GM21619 (cell line): Measurements from ENCODE around the gene ADAMTSL4.
"Not testable (repeated sequence)": the region's sequence is repeated elsewhere in the genome, so short reads cannot be mapped to it uniquely, and the experiment has no call there.

Experiments
- ATAC-seq: cut with Tn5 transposase; IDR thresholded peaks from one replicate; pipeline ENCODE4 v1.9.1; 2021; ENCODE audit not compliant: unreplicated experiment

Gene ADAMTSL4

DNA sequence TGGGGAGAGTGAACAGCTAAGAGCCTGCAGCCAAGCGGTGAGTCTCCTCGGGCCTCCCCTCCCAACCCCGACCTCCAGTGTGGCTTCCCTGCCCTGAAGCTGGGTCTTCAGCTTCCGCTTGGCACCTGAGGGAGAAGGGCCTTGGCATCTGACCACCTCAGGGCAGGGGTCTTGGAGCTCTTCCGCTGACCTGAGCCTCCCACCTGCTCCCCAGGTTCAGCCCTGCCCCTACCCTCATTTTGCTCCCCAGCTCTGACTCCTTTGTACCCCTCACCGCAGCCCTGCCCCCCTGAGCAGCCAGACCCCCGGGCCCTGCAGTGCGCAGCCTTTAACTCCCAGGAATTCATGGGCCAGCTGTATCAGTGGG is 4.9 kb downstream of the ADAMTSL4 start:
- no peak for ATAC-seq

DNA sequence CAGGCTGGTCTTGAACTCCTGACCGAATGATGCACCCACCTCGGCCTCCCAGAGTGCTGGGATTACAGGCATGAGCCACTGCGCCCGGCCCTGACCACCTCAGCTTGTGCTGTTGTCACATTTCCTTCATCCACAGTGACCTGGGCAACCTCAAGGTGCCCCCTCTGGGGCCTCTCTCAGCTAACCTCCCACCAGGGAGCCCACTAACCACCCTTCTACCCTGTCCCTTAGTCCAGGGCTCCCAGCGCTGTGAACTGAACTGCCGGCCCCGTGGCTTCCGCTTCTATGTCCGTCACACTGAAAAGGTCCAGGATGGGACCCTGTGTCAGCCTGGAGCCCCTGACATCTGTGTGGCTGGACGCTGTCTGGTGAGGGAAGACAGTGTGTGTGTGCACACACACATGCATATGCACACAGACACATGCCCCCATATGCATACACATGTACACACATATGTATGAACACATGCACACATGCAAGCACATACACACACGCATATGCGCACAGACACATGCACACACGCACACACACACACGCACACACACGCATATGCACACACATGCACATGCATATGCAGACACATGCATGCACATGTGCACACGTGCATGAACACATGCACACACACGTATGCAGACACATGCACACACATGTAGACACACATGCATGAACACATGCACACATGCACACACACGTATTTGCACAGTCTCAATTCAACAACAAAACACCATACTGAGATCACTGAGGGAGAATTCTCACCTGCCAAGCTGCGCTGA is 6.2 kb downstream of the ADAMTSL4 start:
- no peak for ATAC-seq

- ATAC-seq = no peak
Measured at GRCh38 chr1:150555971-150556865, 7.0 kb downstream of the ADAMTSL4 start.

- ATAC-seq = no peak
Measured at GRCh38 chr1:150557065-150557600, 7.9 kb downstream of the ADAMTSL4 start.

DNA sequence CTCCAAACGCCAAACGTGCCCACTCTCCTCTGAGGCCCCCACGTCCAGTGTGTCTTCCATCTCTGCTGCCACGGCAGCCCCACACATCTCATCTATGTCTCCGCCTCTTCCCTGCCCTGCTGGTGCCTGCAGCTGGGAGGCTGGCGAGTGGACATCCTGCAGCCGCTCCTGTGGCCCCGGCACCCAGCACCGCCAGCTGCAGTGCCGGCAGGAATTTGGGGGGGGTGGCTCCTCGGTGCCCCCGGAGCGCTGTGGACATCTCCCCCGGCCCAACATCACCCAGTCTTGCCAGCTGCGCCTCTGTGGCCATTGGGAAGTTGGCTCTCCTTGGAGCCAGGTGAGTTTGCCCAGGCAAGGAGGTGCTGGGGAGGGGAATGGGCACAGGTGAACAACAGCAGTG is 8.6 kb downstream of the ADAMTSL4 start:
- ATAC-seq = no peak

DNA sequence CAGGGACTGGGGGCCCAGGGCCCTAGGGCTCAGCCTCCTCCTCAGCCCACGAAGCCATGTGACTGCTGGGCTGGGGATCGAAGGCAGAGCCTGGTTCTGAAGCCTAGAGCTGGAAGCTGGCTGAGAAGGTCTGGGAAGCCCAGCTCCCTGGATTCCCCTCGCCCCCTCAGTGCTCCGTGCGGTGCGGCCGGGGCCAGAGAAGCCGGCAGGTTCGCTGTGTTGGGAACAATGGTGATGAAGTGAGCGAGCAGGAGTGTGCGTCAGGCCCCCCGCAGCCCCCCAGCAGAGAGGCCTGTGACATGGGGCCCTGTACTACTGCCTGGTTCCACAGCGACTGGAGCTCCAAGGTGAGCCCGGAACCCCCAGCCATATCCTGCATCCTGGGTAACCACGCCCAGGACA is 9.1 kb downstream of the ADAMTSL4 start:
- no peak for ATAC-seq

DNA sequence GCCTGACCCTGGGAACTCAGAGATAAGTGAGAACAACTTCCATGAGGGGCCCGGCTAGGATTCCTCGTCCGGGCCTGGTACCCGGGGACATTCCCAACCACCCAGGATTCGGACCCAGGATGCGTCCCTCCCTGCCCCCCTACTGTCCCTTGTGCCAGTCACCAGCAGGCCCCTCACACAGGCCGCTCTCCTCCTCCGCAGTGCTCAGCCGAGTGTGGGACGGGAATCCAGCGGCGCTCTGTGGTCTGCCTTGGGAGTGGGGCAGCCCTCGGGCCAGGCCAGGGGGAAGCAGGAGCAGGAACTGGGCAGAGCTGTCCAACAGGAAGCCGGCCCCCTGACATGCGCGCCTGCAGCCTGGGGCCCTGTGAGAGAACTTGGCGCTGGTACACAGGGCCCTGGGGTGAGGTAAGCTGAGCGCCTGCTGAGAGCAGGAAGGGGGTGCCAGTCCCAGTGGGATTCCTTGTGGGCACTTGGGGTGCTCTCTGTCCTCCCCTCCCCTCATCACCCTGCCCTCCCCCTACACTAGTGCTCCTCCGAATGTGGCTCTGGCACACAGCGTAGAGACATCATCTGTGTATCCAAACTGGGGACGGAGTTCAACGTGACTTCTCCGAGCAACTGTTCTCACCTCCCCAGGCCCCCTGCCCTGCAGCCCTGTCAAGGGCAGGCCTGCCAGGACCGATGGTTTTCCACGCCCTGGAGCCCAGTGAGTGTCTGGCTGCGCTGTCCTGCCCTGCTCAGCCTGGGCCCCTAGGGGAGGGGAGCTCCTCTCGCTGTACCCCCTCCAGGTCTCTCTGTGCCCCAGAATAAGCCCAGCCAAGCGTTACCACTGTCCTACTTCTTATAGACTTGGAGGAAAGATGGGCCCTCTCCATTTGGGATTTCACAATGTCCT is 9.8 kb downstream of the ADAMTSL4 start:
- ATAC-seq = no peak

GRCh38 chr1:150559656-150560010 is 10.4 kb downstream of the ADAMTSL4 start:
- no peak for ATAC-seq

- ATAC-seq = no peak
Measured at GRCh38 chr1:150560011-150560438, 10.8 kb downstream of the ADAMTSL4 start.

GRCh38 chr1:150560576-150561253 is 11.5 kb downstream of the ADAMTSL4 start:
- peak; percentile 19 for ATAC-seq

- ATAC-seq = peak; percentile 17
Measured at GRCh38 chr1:150561254-150561973, 12.2 kb downstream of the ADAMTSL4 start.

GRCh38 chr1:150561974-150562445 is 12.8 kb downstream of the ADAMTSL4 start:
- peak; percentile 34 for ATAC-seq

- ATAC-seq = peak; percentile 29
Measured at GRCh38 chr1:150562446-150563339, 13.5 kb downstream of the ADAMTSL4 start.

DNA sequence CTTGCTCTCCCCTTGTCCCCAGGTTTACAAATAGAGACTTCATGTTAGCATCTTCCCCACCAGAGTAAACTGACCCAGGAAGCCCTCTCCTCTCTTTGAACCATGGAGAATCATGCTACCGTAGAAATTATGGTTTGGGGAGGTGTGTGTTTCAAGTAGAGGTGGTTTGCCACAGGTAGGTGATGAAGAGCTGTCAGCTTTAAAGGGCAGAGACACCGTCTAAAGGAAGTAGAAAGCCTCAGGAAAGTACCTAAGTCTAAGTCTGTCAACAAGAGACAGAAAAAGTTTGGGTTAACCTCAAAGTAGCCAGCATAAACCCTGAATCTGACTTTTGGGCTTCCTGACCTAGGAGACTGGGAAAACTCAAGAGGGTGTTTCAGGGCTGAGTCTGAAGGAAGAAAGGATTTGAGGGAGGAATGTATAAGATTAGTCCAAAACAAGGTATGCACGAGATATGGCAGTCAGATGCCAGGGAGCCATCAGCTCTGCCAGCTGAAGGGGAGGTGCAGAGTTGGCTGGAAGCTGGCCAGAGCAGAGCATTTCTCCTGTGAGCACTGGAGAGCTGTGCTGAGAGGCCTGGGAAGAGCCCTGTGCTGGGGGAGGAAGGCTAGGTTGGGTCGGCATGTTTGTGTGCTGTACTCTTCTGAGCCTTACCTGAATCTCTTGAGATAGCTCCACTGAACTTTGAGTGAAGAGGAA is 14.3 kb downstream of the ADAMTSL4 start:
- no peak for ATAC-seq

DNA sequence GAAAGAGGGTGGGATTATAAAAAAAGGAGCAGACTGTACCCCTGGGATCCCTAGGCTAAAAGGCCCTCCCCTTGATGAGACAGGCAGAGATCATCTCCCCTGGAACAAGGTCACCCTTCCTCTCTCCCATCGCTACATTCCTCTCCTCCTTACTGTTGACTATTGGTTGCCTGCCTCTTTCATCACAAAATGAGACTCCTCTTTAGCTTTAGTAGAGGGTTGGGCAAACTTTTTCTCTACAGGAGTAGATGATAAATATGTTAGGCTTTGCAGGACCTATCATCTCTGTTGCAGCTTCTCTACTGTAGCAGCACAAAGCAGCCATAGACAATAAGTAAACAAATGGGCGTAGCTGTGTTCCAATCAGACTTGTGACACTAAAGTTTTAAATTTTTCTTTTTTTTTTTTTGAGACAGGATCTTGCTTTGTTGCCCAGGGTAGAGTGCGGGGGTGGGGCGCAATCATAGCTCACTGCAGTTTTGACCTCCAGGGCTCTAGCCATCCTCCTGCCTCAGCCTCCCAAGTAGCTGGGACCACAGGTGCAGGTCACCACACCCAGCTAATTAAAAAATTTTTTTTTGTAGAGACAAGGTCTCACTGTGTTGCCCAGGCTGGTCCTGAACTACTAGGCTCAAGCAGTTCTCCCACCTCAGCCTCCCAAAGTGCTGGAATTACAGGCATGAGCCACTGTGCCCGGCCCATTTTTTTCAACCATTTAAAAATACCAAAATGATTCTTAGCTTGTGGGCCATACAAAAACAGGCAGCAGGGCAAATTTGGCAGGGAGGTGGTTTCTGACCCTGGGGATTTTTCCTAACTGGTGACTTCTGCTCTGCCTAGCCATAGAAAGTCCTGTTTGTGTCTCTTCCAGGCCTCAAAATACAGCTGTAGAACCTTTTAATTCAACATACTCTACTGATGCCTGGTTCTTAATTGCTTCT is 15.1 kb downstream of the ADAMTSL4 start:
- no peak for ATAC-seq

GRCh38 chr1:150565240-150565991 is 16.2 kb downstream of the ADAMTSL4 start:
- ATAC-seq = not testable (repeated sequence)
